ENCODE data around the gene CPEB3. TPM values are rescaled to one million over a fixed set of nuclear protein-coding genes. Genes with fewer than 3 reads are reported as not detected.

The CPEB3 gene
- total and polyA plus RNA-seq, 3 experiments from 2014 or later: 1.6 to 2.1 (median 2.1) TPM

DNA sequence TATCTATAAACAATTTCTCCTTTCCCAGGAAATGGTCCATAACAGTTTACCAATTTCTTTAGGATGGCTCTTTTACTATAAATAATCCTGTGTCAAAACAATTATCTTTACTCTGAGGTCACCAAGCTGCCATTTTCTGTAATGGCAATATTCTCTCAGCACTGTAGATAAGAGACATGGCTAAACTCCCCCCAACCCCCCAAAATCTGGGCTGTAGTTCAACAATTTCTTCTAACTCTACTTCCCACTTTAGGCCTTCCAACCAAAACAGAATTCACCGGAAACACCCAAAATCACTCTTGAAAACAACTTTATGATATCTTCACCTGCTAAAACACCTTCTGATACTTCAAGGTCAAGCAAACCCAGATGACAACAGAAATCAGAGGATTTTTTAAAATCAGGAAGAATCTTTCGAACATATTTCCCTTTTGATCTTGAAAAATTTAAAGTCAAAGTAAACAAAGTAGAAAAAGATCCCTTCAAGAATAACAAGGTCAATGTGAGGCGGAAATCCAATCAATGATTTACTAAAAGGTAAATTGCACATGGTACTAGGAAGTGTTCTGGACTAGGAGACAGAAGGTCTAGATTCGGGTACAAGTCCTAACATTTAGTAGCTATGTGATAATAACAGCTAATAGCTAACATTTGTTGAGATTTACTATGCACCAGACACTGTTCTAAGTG is 176.8 kb downstream of the CPEB3 start:
- H3K4me3 ChIP-seq (ENCODE audit: low read length): no peak overlapping the region
- no peaks in the 10 kb centered on the region for H3K27me3 ChIP-seq (ENCODE audit: insufficient read depth, low read length, poor library complexity, severe bottlenecking)
- no peaks in the 10 kb centered on the region for H3K27me3 Mint-ChIP-seq
- no peaks in the 10 kb centered on the region for H3K4me1 Mint-ChIP-seq
- POLR2A ChIA-PET: no interaction called here
- H3K27ac ChIP-seq (ENCODE audit: low read depth, low read length): no peak overlapping the region
- no peak overlapping the region for H3K27ac Mint-ChIP-seq
- CTCF ChIA-PET: interaction anchor here (1.3 kb wide), 1 partner anchor 11 kb away, joined by 3 read pairs; no protein-coding TSS in a partner anchor
- no peak overlapping the region for H3K4me3 Mint-ChIP-seq
- no peaks in the 10 kb centered on the region for H3K4me1 ChIP-seq (ENCODE audit: insufficient read depth, low read length)
- H3K9me3 Mint-ChIP-seq: no peaks in the 10 kb centered on the region
- H3K36me3 ChIP-seq (ENCODE audit: insufficient read depth, low read length): no peaks in the 10 kb centered on the region
- no peak for DNase-seq
- H3K36me3 Mint-ChIP-seq: peaks cover 0 to 5% (median 0%) of the 10 kb centered on the region in 3 donors
- no peaks in the 10 kb centered on the region for H3K9me3 ChIP-seq (ENCODE audit: low read length)

- CTCF ChIA-PET: interaction anchor here (1.3 kb wide), 1 partner anchor 13 kb away, joined by 3 read pairs; no protein-coding TSS in a partner anchor
- no peaks in the 10 kb centered on the region for H3K36me3 ChIP-seq (ENCODE audit: insufficient read depth, low read length)
- no peak overlapping the region for H3K4me3 ChIP-seq (ENCODE audit: low read length)
- peaks cover 0 to 5% (median 0%) of the 10 kb centered on the region in 3 donors for H3K36me3 Mint-ChIP-seq
- POLR2A ChIA-PET: no interaction called here
- no peak for DNase-seq
- H3K4me1 ChIP-seq (ENCODE audit: insufficient read depth, low read length): no peaks in the 10 kb centered on the region
- no peaks in the 10 kb centered on the region for H3K4me1 Mint-ChIP-seq
- no peak overlapping the region for H3K4me3 Mint-ChIP-seq
- H3K27me3 ChIP-seq (ENCODE audit: insufficient read depth, low read length, poor library complexity, severe bottlenecking): no peaks in the 10 kb centered on the region
- no peaks in the 10 kb centered on the region for H3K27me3 Mint-ChIP-seq
- no peaks in the 10 kb centered on the region for H3K9me3 ChIP-seq (ENCODE audit: low read length)
- no peaks in the 10 kb centered on the region for H3K9me3 Mint-ChIP-seq
- no peak overlapping the region for H3K27ac ChIP-seq (ENCODE audit: low read depth, low read length)
- H3K27ac Mint-ChIP-seq: no peak overlapping the region
These were observed 178.4 kb downstream of the CPEB3 start for GRCh38 chr10:92112462-92112861.

- Histone ChIP-seq H3K4me1 (ENCODE audit: insufficient read depth, low read length) (no peaks in the 10 kb centered on the region), H3K4me3 (ENCODE audit: low read length) (no peak overlapping the region), H3K36me3 (ENCODE audit: insufficient read depth, low read length) (no peaks in the 10 kb centered on the region), H3K27me3 (ENCODE audit: insufficient read depth, low read length, poor library complexity, severe bottlenecking) (no peaks in the 10 kb centered on the region), H3K27ac (ENCODE audit: low read depth, low read length) (no peak overlapping the region), H3K9me3 (ENCODE audit: low read length) (no peaks in the 10 kb centered on the region)
- Mint-ChIP-seq H3K27ac (no peak overlapping the region), H3K9me3 (no peaks in the 10 kb centered on the region), H3K27me3 (no peaks in the 10 kb centered on the region), H3K36me3 (peaks cover 0 to 5% (median 0%) of the 10 kb centered on the region in 3 donors), H3K4me3 (no peak overlapping the region), H3K4me1 (no peaks in the 10 kb centered on the region)
- no peak for DNase-seq
- CTCF ChIA-PET: interaction anchor here (1.6 kb wide), 1 partner anchor 10 kb away, joined by 3 read pairs; no protein-coding TSS in a partner anchor
- POLR2A ChIA-PET: no interaction called here
These were observed 179.4 kb downstream of the CPEB3 start for GRCh38 chr10:92111336-92111939.

DNA sequence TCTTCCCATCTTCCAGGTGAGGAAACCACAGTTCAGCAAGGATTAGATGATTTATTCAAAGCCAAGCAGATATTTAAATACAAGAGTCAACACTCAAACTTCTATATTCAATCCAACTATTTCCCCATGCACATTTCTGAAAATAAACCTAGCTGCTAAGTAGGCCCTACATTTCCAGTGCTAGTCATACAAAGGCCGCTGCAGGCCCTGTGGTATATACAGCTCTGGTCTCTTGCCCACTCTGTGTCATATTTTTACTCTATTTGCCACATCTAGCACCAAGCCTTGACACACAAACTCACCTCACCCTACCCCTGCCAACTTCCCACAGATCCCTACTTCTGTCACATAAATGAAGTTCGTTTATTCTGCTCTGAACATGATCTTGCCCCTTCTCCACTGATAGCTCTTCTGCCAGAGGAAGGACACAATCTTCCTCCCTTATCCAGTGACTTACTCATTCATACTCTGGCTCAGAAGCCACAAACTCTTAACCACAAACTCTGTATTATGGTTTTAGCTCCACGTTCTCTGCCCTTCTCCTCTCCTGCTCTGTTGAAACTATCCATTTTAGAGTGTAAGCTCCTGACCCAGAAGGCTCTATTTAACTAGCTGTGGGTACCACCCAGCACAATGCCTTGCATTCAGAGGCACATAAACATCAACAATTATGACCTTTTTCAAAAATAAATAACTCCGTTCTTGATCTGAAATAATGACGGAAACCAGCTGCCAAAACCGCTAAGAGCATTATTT is 180.7 kb downstream of the CPEB3 start:
- Histone ChIP-seq H3K27me3 (ENCODE audit: insufficient read depth, low read length, poor library complexity, severe bottlenecking) (no peaks in the 10 kb centered on the region), H3K4me1 (ENCODE audit: insufficient read depth, low read length) (no peaks in the 10 kb centered on the region), H3K27ac (ENCODE audit: low read depth, low read length) (no peak overlapping the region), H3K36me3 (ENCODE audit: insufficient read depth, low read length) (no peaks in the 10 kb centered on the region), H3K4me3 (ENCODE audit: low read length) (no peak overlapping the region), H3K9me3 (ENCODE audit: low read length) (no peaks in the 10 kb centered on the region)
- no peak overlapping the region for H3K27ac Mint-ChIP-seq
- DNase-seq: no peak
- CTCF ChIA-PET: interaction anchor here (1.1 to 1.6 kb wide), 2 partner anchors 8 to 12 kb away, joined by 3 read pairs; no protein-coding TSS in a partner anchor
- no peaks in the 10 kb centered on the region for H3K4me1 Mint-ChIP-seq
- H3K36me3 Mint-ChIP-seq: peaks cover 0 to 7% (median 0%) of the 10 kb centered on the region in 3 donors
- POLR2A ChIA-PET: no interaction called here
- no peaks in the 10 kb centered on the region for H3K9me3 Mint-ChIP-seq
- no peak overlapping the region for H3K4me3 Mint-ChIP-seq
- H3K27me3 Mint-ChIP-seq: no peaks in the 10 kb centered on the region

GRCh38 chr10:92108747-92109146 is 182.1 kb downstream of the CPEB3 start:
- no peaks in the 10 kb centered on the region for H3K4me1 ChIP-seq (ENCODE audit: insufficient read depth, low read length)
- Mint-ChIP-seq H3K9me3 (no peaks in the 10 kb centered on the region), H3K4me1 (no peaks in the 10 kb centered on the region), H3K36me3 (peaks cover 0 to 6% (median 3%) of the 10 kb centered on the region in 3 donors), H3K4me3 (no peak overlapping the region), H3K27me3 (no peaks in the 10 kb centered on the region), H3K27ac (no peak overlapping the region)
- H3K27ac ChIP-seq (ENCODE audit: low read depth, low read length): no peak overlapping the region
- H3K9me3 ChIP-seq (ENCODE audit: low read length): no peaks in the 10 kb centered on the region
- H3K27me3 ChIP-seq (ENCODE audit: insufficient read depth, low read length, poor library complexity, severe bottlenecking): no peaks in the 10 kb centered on the region
- no peak overlapping the region for H3K4me3 ChIP-seq (ENCODE audit: low read length)
- POLR2A ChIA-PET: no interaction called here
- DNase-seq: no peak
- H3K36me3 ChIP-seq (ENCODE audit: insufficient read depth, low read length): no peaks in the 10 kb centered on the region
- CTCF ChIA-PET: interaction anchor here (1.1 kb wide), 1 partner anchor 32 kb away, joined by 3 read pairs; no protein-coding TSS in a partner anchor

GRCh38 chr10:92108120-92108519 is 182.8 kb downstream of the CPEB3 start:
- Mint-ChIP-seq H3K27ac (no peak overlapping the region), H3K4me3 (no peak overlapping the region), H3K9me3 (no peaks in the 10 kb centered on the region), H3K27me3 (no peaks in the 10 kb centered on the region), H3K4me1 (peaks cover 0 to 4% (median 0%) of the 10 kb centered on the region in 3 donors), H3K36me3 (peaks cover 0 to 6% (median 3%) of the 10 kb centered on the region in 3 donors)
- H3K36me3 ChIP-seq (ENCODE audit: insufficient read depth, low read length): no peaks in the 10 kb centered on the region
- no peaks in the 10 kb centered on the region for H3K27me3 ChIP-seq (ENCODE audit: insufficient read depth, low read length, poor library complexity, severe bottlenecking)
- POLR2A ChIA-PET: no interaction called here
- H3K9me3 ChIP-seq (ENCODE audit: low read length): no peaks in the 10 kb centered on the region
- CTCF ChIA-PET: interaction anchor here (1.1 kb wide), 1 partner anchor 31 kb away, joined by 3 read pairs; no protein-coding TSS in a partner anchor
- DNase-seq: no peak
- no peak overlapping the region for H3K27ac ChIP-seq (ENCODE audit: low read depth, low read length)
- H3K4me3 ChIP-seq (ENCODE audit: low read length): no peak overlapping the region
- H3K4me1 ChIP-seq (ENCODE audit: insufficient read depth, low read length): no peaks in the 10 kb centered on the region

GRCh38 chr10:92103376-92104090 is 187.3 kb downstream of the CPEB3 start:
- peaks cover 3 to 9% (median 6%) of the 10 kb centered on the region in 3 donors for H3K4me1 Mint-ChIP-seq
- no peaks in the 10 kb centered on the region for H3K36me3 ChIP-seq (ENCODE audit: insufficient read depth, low read length)
- ChIA-PET POLR2A (no interaction called here), CTCF (no interaction called here)
- no peaks in the 10 kb centered on the region for H3K9me3 ChIP-seq (ENCODE audit: low read length)
- no peak overlapping the region for H3K4me3 Mint-ChIP-seq
- H3K4me1 ChIP-seq (ENCODE audit: insufficient read depth, low read length): no peaks in the 10 kb centered on the region
- no peaks in the 10 kb centered on the region for H3K27me3 ChIP-seq (ENCODE audit: insufficient read depth, low read length, poor library complexity, severe bottlenecking)
- H3K27ac ChIP-seq (ENCODE audit: low read depth, low read length): no peak overlapping the region
- H3K4me3 ChIP-seq (ENCODE audit: low read length): no peak overlapping the region
- H3K9me3 Mint-ChIP-seq: no peaks in the 10 kb centered on the region
- H3K36me3 Mint-ChIP-seq: peaks cover 0 to 3% (median 3%) of the 10 kb centered on the region in 3 donors
- H3K27me3 Mint-ChIP-seq: no peaks in the 10 kb centered on the region
- DNase-seq: no peak
- no peak overlapping the region for H3K27ac Mint-ChIP-seq
